Activated T-cell treated with anti-CD3 and anti-CD28 coated beads, Interleukin-2, amount 50 U/mL, for 72 hours (primary cell): Measurements from ENCODE around the gene DUXA. TPM values are rescaled to one million over a fixed set of nuclear protein-coding genes. Genes with fewer than 3 reads are reported as not detected.
"Not testable (repeated sequence)": the region's sequence is repeated elsewhere in the genome, so short reads cannot be mapped to it uniquely, and the experiment has no call there.

Experiments used
- ATAC-seq, 2 donors: fragments of 150-1000 bp; cut with Tn5 transposase; replicated peaks in 1 of 2; 2 replicates each; pipeline ENCODE4 v1.10.0; 2021; ENCODE audit warnings: moderate library complexity in 2 of 2, mild to moderate bottlenecking in 1 of 2
- DNase-seq, 2 donors: peaks; one replicate each; pipeline ENCODE4 v3.0.0; 2021 to 2022; ENCODE audit warnings: mixed read lengths in 1 of 2
- H3K27ac Mint-ChIP-seq: one replicate; pipeline ENCODE4 v1.8.0; 2022; ENCODE audit warnings: mild to moderate bottlenecking, moderate library complexity, mixed read lengths
- H3K27me3 Mint-ChIP-seq: one replicate; pipeline ENCODE4 v1.8.0; 2022; ENCODE audit warnings: low read depth, mixed read lengths
- H3K36me3 Mint-ChIP-seq, 2 donors: one replicate each; pipeline ENCODE4 v1.8.0; 2022; ENCODE audit warnings: mixed read lengths in 2 of 2, mild to moderate bottlenecking in 1 of 2; ENCODE audit not compliant: insufficient read depth in 2 of 2
- H3K4me1 Mint-ChIP-seq: one replicate; pipeline ENCODE4 v1.8.0; 2022; ENCODE audit warnings: low read depth, mixed read lengths
- H3K4me3 Mint-ChIP-seq, 2 donors: one replicate each; pipeline ENCODE4 v1.8.0; 2022; ENCODE audit warnings: mild to moderate bottlenecking in 2 of 2, mixed read lengths in 2 of 2, moderate library complexity in 2 of 2
- H3K9me3 Mint-ChIP-seq, 2 donors: one replicate each; pipeline ENCODE4 v1.8.0; 2022; ENCODE audit warnings: mixed read lengths in 2 of 2
- total RNA-seq, 2 donors: library from RNA; stranded (reverse); gene quantifications; one replicate each; pipeline ENCODE4 v1.2.3, GENCODE V29; 2022

Gene DUXA
- total RNA-seq, 2 donors from 2014 or later: not detected

- ATAC-seq: no peak
- Mint-ChIP-seq H3K27me3 (no peaks in the 10 kb centered on the region), H3K9me3 (peaks cover 13 to 15% of the 10 kb centered on the region in 2 donors), H3K4me1 (no peaks in the 10 kb centered on the region), H3K27ac (no peak overlapping the region), H3K36me3 (peaks cover 11 to 16% of the 10 kb centered on the region in 2 donors), H3K4me3 (no peak overlapping the region)
- no peak for DNase-seq
Observed at GRCh38 chr19:57141699-57142098, 25.6 kb downstream of the DUXA start.

- Mint-ChIP-seq H3K36me3 (peaks cover 15 to 17% of the 10 kb centered on the region in 2 donors), H3K4me3 (no peak overlapping the region), H3K27ac (no peak overlapping the region), H3K27me3 (no peaks in the 10 kb centered on the region), H3K9me3 (peaks cover 13 to 29% of the 10 kb centered on the region in 2 donors), H3K4me1 (no peaks in the 10 kb centered on the region)
- DNase-seq (no peak), ATAC-seq (no peak)
Observed at GRCh38 chr19:57135797-57136196, 31.5 kb downstream of the DUXA start.

DNA sequence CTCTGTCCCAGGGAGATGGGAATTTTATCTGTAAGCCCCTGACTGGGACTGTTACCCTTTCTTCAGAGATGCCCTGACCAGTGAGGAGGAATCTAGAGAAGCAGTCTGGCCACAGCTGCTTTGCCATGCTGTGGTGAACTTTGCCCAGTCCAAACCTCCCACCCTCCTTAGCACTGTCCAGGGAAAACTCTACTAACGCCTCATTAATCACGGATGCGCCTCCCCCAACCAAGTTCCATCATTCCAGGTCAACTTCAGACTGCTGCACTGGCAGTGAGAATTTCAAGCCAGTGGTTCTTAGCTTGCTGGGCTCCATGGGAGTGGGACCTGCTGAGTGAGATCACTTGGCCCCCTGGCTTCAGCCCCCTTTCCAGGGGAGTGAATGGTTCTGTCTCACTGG is 39.9 kb downstream of the DUXA start:
- not testable (repeated sequence) for H3K4me1 Mint-ChIP-seq, H3K36me3 Mint-ChIP-seq, ATAC-seq, H3K27me3 Mint-ChIP-seq, H3K4me3 Mint-ChIP-seq, DNase-seq, H3K27ac Mint-ChIP-seq
- H3K9me3 Mint-ChIP-seq: peaks cover 17 to 20% of the 10 kb centered on the region in 2 donors

GRCh38 chr19:57123882-57124281 is 43.4 kb downstream of the DUXA start:
- ATAC-seq (no peak), DNase-seq (no peak)
- H3K4me3 Mint-ChIP-seq: no peak overlapping the region
- no peaks in the 10 kb centered on the region for H3K27me3 Mint-ChIP-seq
- no peaks in the 10 kb centered on the region for H3K4me1 Mint-ChIP-seq
- peaks cover 6 to 10% of the 10 kb centered on the region in 2 donors for H3K36me3 Mint-ChIP-seq
- no peak overlapping the region for H3K27ac Mint-ChIP-seq
- H3K9me3 Mint-ChIP-seq: peaks cover 9 to 11% of the 10 kb centered on the region in 2 donors

DNA sequence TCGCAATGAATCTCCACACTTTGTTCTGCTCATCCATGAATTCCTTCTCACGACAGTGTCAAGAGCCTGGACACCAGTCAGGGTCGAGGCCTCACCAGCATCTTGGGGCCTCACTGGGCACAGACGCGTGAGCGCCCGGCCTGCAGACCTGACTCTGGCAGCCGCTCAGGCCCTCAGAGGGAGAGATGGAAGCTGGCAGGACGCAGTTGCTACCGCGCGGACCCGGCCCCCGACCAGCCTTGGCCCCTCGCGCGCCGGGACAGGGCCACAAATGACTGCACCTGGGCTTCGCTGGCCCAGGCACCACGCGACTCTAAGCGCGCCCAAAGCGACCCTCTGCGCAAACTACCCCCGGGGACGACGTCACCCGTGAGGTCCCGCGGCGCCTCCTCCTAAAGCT is 48.4 kb downstream of the DUXA start:
- peaks cover 7 to 9% of the 10 kb centered on the region in 2 donors for H3K9me3 Mint-ChIP-seq
- peaks cover 6 to 14% of the 10 kb centered on the region in 2 donors for H3K36me3 Mint-ChIP-seq
- no peak for ATAC-seq
- no peak overlapping the region for H3K27ac Mint-ChIP-seq
- H3K4me1 Mint-ChIP-seq: no peaks in the 10 kb centered on the region
- H3K27me3 Mint-ChIP-seq: no peaks in the 10 kb centered on the region
- H3K4me3 Mint-ChIP-seq: no peak overlapping the region
- no peak for DNase-seq

DNA sequence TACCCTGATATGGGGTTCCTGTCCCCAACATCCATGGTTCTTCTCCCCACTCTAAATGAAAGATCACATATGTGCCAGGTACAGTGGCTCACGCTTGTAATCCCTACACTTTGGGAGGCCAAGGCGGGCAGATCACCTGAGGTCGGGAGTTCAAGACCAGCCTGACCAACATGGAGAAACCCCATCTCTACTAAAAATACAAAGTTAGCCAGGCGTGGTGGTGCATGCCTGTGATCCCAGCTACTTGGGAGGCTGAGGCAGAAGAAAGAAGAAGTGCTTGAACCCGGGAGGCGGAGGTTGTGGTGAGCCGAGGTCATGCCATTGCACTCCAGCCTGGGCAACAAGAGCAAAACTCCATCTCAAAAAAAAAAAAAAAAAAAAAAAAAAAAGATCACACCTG is 53.8 kb downstream of the DUXA start:
- DNase-seq, H3K4me3 Mint-ChIP-seq, H3K27ac Mint-ChIP-seq, H3K4me1 Mint-ChIP-seq, H3K27me3 Mint-ChIP-seq, ATAC-seq: not testable (repeated sequence)
- Mint-ChIP-seq H3K36me3 (peaks cover 20 to 22% of the 10 kb centered on the region in 2 donors), H3K9me3 (peaks cover 17 to 21% of the 10 kb centered on the region in 2 donors)

DNA sequence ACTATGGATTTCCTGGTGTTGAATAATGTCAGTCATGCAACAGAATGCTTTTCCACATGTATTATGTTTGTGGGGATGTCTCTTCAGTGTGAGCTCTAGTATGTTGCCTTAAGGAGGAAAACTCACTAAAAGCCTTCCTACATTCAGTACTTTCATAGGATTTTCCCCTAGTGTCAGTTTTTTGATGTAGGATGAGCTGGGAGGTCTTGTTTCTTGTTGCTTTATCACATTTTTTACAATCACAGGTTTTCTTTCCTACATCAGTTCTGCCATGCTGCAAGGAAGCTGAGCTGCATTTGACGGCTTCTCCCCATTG is 56.0 kb downstream of the DUXA start:
- Mint-ChIP-seq H3K36me3 (peaks cover 20 to 27% of the 10 kb centered on the region in 2 donors), H3K4me1 (no peaks in the 10 kb centered on the region), H3K27ac (no peak overlapping the region), H3K9me3 (peaks cover 18 to 23% of the 10 kb centered on the region in 2 donors), H3K4me3 (no peak overlapping the region), H3K27me3 (no peaks in the 10 kb centered on the region)
- DNase-seq (no peak), ATAC-seq (no peak)

DNA sequence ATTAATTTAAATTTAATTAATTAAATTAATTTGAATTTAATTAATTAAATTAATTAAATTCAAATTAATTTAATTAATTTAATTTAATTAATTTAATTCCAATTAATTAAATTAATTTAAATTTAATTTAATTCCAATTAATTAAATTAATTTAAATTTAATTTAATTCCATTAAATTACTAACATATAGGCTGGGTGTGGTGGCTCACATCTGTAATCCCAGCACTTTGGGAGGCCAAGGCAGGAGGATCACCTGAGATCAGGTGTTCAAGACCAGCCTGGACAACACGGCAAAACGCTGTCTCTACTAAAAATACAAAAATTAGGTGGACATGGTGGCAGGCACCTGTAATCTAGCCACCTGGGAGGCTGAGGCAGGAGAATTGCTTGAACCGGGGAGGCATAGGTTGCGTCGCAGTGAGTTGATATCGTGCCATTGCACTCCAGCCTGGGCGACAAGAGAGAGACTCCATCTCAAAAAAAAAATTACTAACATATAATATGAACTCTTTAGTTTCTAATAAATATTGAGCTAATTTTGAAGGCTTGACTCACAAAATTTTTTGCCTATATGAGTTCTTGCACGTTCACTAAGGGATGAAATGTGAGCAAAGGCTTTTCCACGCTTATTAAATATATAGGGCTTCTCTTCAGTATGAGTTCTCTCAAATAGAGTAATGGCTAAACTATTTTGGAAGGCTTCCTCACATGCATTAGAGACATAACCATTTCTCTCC is 56.5 kb downstream of the DUXA start:
- H3K36me3 Mint-ChIP-seq: peaks cover 20 to 27% of the 10 kb centered on the region in 2 donors
- DNase-seq (no peak), ATAC-seq (no peak)
- no peak overlapping the region for H3K27ac Mint-ChIP-seq
- no peak overlapping the region for H3K4me3 Mint-ChIP-seq
- peaks cover 16 to 23% of the 10 kb centered on the region in 2 donors for H3K9me3 Mint-ChIP-seq
- H3K4me1 Mint-ChIP-seq: no peaks in the 10 kb centered on the region
- H3K27me3 Mint-ChIP-seq: no peaks in the 10 kb centered on the region

DNA sequence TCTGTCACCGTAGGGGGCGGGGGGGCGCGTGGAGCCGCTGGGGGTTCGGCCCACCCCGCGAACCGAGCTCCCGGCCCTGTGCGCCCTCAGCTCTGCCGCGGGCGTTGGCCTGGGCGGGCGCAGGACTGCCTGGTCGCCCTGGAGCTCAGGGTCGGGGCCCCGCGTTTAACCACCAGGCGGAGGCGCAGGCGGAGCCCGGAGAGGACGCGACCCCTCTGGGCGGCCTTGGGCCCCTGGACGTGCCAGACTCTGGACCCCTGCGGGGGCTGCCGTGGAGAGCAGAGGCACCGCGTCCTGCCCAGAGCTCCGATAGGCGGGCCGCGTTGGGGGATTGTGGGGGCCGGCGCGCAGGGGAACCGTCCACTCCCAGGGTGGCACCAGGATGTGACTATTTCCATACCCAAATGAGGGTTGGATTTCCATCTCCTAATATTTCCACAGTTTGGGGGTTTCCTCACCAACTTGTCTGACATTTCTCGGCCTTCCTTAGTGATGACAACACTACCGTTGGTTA is 60.5 kb downstream of the DUXA start:
- H3K4me1 Mint-ChIP-seq: peaks cover 10% of the 10 kb centered on the region
- peaks cover 11% of the 10 kb centered on the region for H3K27me3 Mint-ChIP-seq
- DNase-seq (no peak), ATAC-seq (no peak)
- no peak overlapping the region for H3K27ac Mint-ChIP-seq
- peaks cover 17 to 23% of the 10 kb centered on the region in 2 donors for H3K36me3 Mint-ChIP-seq
- H3K9me3 Mint-ChIP-seq: peaks cover 10 to 15% of the 10 kb centered on the region in 2 donors
- no peak overlapping the region for H3K4me3 Mint-ChIP-seq

DNA sequence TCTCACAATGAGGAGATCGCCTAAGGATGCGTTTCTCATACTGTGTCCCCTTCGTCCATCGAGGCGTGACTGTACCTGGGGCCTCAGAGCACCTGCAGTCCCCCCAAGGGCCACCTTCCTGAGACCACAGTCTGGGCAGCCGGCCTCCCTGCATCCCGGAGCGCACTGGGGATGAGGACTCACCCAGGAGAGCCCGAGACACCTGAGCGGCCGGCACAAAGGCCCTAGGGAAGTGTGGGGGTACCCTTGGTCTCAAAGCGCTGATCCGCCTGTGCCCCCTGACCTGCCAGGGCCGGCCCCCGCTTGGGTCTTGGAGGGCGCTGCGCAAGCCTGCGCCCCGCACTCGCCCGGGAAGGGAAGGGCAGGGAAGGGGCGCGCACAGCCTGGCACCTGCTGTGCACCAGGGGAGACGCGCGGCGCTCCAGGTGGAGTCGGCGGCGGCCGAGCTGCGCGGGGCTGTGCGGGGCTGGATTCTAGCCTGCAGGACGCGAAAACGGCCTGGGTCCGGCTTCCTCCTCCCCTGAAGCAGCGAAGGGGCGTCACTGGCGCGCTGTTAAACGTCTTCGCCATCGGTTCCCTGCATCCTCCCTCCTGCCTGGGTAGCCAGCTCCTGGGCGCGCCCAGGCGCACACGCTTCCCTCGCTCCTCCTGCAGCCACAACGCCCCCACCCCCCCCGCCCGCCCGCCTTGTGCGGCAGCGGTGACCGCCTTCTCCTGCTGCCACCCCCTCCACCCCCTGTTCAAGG is 61.1 kb downstream of the DUXA start:
- Mint-ChIP-seq H3K4me1 (peaks cover 10% of the 10 kb centered on the region), H3K27ac (no peak overlapping the region), H3K4me3 (no peak overlapping the region), H3K36me3 (peaks cover 13 to 25% of the 10 kb centered on the region in 2 donors), H3K9me3 (peaks cover 10 to 11% of the 10 kb centered on the region in 2 donors), H3K27me3 (peaks cover 11% of the 10 kb centered on the region)
- DNase-seq (no peak), ATAC-seq (no peak)

Other genes with a start within 250 kb of the DUXA start
- gene USP29, start 47.5 kb downstream of the DUXA start, total RNA-seq: not detected
- gene ZIM3, start 22.3 kb downstream of the DUXA start, total RNA-seq: not detected
- gene ZNF264, start 24.0 kb upstream of the DUXA start, total RNA-seq: 10 to 100 TPM; 38.7 to 43.3 TPM
- gene AURKC, start 63.5 kb upstream of the DUXA start, total RNA-seq: 1 to 10 TPM; 2.2 to 4.3 TPM
- 10 to 100 TPM; 14.4 to 16.2 TPM for gene ZNF805, start 73.1 kb upstream of the DUXA start, total RNA-seq
- 100 to 1,000 TPM; 114 to 129 TPM for gene ZNF460, start 113.0 kb upstream of the DUXA start, total RNA-seq
- gene ZNF543, start 153.0 kb upstream of the DUXA start, total RNA-seq: 1 to 10 TPM; 8.4 to 9.0 TPM
- 1 to 10 TPM; 8.1 to 8.3 TPM for gene ZNF304, start 183.8 kb upstream of the DUXA start, total RNA-seq
- gene TRAPPC2B, start 196.1 kb upstream of the DUXA start, total RNA-seq: 1 to 10 TPM; 7.3 to 8.5 TPM
- 1 to 10 TPM; 3.9 to 4.5 TPM for gene ZNF547, start 196.1 kb upstream of the DUXA start, total RNA-seq
- 10 to 100 TPM; 40.4 to 62.8 TPM for gene ZNF548, start 222.4 kb upstream of the DUXA start, total RNA-seq
- gene ZNF17, start 243.7 kb upstream of the DUXA start, total RNA-seq: 10 to 100 TPM; 11.0 to 12.0 TPM